Neural progenitor cell (in vitro differentiated cells): ENCODE data around the gene BEAN1.

Experiments used
- EZH2phosphoT487 ChIP-seq: fragments of 200-600 bp; sonication (generic); IDR thresholded peaks from 2 replicates; pipeline ENCODE4 v1.6.1; 2017; ENCODE audit warnings: antibody characterized with exemption
- TF ChIP-seq, protein P1 (sequence below): fragments of 200-600 bp; sonication (generic); IDR thresholded peaks from 2 replicates; pipeline ENCODE4 v1.5.1; 2017; ENCODE audit warnings: antibody characterized with exemption, mild to moderate bottlenecking

DNA sequence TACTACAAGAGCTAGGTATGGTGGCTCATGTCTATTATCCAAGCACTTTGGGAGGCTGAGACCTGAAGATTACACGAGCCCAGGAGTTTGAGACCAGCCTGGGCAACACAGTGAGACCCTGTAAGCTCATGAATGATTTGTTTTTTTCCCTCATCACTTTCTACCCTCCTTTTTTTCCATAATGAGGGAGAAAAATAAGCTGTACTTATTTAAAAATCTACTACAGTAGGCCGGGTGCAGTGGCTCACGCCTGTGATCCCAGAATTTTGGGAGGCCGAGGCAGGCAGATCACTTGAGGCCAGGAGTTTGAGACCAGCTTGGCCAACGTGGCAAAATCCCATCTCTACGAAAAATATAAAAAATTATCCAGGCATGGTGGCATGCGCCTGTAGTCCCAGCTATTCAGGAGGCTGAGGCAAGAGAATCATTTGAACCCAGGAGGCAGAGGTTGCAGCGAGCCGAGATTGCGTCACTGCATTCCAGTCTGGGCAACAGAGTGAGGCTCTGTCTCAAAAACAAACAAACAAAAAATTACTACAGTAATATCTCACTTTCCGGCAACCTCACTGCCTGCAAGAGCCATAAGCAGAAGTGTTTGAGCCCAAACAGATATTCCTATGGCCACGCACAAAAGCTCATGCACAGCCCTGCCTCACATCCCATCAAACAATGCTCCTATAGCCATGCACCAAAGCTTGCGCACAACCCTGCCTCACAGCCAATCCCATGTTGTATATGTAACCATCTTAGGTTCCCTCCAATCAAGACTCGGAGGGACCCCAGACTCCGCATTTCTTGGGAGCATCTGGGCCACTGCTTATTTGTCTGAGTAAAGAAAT, 85.4 kb downstream of the BEAN1 start:
- TF ChIP-seq, protein P1, sequence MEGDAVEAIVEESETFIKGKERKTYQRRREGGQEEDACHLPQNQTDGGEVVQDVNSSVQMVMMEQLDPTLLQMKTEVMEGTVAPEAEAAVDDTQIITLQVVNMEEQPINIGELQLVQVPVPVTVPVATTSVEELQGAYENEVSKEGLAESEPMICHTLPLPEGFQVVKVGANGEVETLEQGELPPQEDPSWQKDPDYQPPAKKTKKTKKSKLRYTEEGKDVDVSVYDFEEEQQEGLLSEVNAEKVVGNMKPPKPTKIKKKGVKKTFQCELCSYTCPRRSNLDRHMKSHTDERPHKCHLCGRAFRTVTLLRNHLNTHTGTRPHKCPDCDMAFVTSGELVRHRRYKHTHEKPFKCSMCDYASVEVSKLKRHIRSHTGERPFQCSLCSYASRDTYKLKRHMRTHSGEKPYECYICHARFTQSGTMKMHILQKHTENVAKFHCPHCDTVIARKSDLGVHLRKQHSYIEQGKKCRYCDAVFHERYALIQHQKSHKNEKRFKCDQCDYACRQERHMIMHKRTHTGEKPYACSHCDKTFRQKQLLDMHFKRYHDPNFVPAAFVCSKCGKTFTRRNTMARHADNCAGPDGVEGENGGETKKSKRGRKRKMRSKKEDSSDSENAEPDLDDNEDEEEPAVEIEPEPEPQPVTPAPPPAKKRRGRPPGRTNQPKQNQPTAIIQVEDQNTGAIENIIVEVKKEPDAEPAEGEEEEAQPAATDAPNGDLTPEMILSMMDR: no peak
- no peak for TF ChIP-seq EZH2phosphoT487
